Panc1 (cell line): Measurements from ENCODE around the gene POLR3A.

ENCODE experiments used
- POLR2AphosphoS5 ChIP-seq: IDR thresholded peaks from 2 replicates; pipeline ENCODE4 v1.6.1; 2012; ENCODE audit warnings: mild to moderate bottlenecking, low read depth, low read length, moderate library complexity
- TF ChIP-seq, protein P1 (sequence below): fragments of 450-650 bp; IDR thresholded peaks from 2 replicates; pipeline ENCODE4 v1.5.1; 2017; ENCODE audit warnings: mild to moderate bottlenecking
- TF ChIP-seq, protein P2 (sequence below), 2 experiments: IDR thresholded peaks; 2 replicates each; pipeline ENCODE4 v1.6.1; 2011 to 2012; ENCODE audit warnings: low read depth in 2 of 2, control low read depth in 1 of 2, low read length in 1 of 2, mild to moderate bottlenecking in 1 of 2, moderate library complexity in 1 of 2; ENCODE audit not compliant: insufficient read depth in 1 of 2

DNA sequence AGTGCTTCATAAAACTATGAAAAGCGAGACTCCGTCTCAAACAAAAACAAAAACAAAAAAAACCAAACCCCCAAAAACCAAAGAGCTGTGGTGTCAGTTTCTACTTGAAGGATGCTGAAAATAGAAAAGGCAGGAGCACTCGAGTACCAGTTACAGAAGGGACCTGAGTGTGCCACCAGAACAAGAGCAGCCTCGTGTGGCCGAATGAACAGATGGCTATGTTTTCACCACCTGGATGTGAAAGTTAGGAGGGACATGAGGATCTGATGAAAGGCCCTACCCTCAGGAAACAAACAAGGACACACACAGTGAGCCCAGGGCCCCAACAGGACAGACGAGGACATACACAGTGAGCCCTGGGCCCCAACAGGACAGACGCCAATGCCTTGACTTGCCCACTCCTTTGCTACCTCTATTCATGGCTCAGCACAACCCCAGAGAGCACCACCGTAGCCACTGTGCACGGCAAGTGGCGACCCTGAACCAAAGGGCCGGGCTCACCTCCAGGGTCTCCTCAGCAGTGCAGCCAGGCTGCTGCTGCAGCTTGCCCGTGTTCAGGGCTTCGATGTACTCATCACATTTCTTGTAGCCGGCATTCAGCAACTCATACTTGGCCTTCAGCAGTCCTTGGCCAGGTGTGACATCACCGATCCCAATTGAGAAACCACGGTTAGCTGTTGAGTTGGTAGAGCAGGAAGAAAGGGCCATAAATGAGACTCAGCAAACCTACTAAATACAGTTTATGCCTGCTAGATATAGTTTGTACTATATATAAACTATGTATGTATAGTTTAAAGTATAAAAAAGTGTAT lies 24.9 kb downstream of the POLR3A start:
- TF ChIP-seq, protein P1, sequence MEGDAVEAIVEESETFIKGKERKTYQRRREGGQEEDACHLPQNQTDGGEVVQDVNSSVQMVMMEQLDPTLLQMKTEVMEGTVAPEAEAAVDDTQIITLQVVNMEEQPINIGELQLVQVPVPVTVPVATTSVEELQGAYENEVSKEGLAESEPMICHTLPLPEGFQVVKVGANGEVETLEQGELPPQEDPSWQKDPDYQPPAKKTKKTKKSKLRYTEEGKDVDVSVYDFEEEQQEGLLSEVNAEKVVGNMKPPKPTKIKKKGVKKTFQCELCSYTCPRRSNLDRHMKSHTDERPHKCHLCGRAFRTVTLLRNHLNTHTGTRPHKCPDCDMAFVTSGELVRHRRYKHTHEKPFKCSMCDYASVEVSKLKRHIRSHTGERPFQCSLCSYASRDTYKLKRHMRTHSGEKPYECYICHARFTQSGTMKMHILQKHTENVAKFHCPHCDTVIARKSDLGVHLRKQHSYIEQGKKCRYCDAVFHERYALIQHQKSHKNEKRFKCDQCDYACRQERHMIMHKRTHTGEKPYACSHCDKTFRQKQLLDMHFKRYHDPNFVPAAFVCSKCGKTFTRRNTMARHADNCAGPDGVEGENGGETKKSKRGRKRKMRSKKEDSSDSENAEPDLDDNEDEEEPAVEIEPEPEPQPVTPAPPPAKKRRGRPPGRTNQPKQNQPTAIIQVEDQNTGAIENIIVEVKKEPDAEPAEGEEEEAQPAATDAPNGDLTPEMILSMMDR = no peak; the same call in 1 of the 2 replicates
- TF ChIP-seq, protein P2, sequence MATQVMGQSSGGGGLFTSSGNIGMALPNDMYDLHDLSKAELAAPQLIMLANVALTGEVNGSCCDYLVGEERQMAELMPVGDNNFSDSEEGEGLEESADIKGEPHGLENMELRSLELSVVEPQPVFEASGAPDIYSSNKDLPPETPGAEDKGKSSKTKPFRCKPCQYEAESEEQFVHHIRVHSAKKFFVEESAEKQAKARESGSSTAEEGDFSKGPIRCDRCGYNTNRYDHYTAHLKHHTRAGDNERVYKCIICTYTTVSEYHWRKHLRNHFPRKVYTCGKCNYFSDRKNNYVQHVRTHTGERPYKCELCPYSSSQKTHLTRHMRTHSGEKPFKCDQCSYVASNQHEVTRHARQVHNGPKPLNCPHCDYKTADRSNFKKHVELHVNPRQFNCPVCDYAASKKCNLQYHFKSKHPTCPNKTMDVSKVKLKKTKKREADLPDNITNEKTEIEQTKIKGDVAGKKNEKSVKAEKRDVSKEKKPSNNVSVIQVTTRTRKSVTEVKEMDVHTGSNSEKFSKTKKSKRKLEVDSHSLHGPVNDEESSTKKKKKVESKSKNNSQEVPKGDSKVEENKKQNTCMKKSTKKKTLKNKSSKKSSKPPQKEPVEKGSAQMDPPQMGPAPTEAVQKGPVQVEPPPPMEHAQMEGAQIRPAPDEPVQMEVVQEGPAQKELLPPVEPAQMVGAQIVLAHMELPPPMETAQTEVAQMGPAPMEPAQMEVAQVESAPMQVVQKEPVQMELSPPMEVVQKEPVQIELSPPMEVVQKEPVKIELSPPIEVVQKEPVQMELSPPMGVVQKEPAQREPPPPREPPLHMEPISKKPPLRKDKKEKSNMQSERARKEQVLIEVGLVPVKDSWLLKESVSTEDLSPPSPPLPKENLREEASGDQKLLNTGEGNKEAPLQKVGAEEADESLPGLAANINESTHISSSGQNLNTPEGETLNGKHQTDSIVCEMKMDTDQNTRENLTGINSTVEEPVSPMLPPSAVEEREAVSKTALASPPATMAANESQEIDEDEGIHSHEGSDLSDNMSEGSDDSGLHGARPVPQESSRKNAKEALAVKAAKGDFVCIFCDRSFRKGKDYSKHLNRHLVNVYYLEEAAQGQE (IDR thresholded peaks at IDR 0.05; ENCODE audit: insufficient read depth in 1 of 2, low read depth in 2 of 2, low read length in 1 of 2) = no peak
- no peak for TF ChIP-seq POLR2AphosphoS5
